GM18520 (cell line): ENCODE results near the gene RTN4R.

Source experiments
- ATAC-seq: cut with Tn5 transposase; IDR thresholded peaks from one replicate; pipeline ENCODE4 v1.9.1; 2021; ENCODE audit not compliant: unreplicated experiment

The RTN4R gene

GRCh38 chr22:20258584-20259326, 9.4 kb downstream of the RTN4R start:
- ATAC-seq = no peak

- no peak for ATAC-seq
Observed at GRCh38 chr22:20258021-20258299, 10.2 kb downstream of the RTN4R start.

- ATAC-seq = no peak
Observed at GRCh38 chr22:20257212-20258020, 10.7 kb downstream of the RTN4R start.

- ATAC-seq = no peak
Observed at GRCh38 chr22:20256551-20257211, 11.4 kb downstream of the RTN4R start.

- no peak for ATAC-seq
Observed at GRCh38 chr22:20256027-20256426, 12.1 kb downstream of the RTN4R start.

GRCh38 chr22:20254975-20255946, 12.9 kb downstream of the RTN4R start:
- no peak for ATAC-seq

- no peak for ATAC-seq
Observed at GRCh38 chr22:20253161-20253560, 15.0 kb downstream of the RTN4R start.

GRCh38 chr22:20251981-20252380, 16.1 kb downstream of the RTN4R start:
- no peak for ATAC-seq

GRCh38 chr22:20251491-20251890, 16.6 kb downstream of the RTN4R start:
- ATAC-seq = no peak

- no peak for ATAC-seq
Observed at GRCh38 chr22:20249797-20250354, 18.2 kb downstream of the RTN4R start.

GRCh38 chr22:20248461-20248978, 19.6 kb downstream of the RTN4R start:
- no peak for ATAC-seq

GRCh38 chr22:20247608-20248171, 20.4 kb downstream of the RTN4R start:
- ATAC-seq = no peak

- ATAC-seq = no peak
Observed at GRCh38 chr22:20247010-20247505, 21.1 kb downstream of the RTN4R start.

GRCh38 chr22:20246368-20247009, 21.6 kb downstream of the RTN4R start:
- no peak for ATAC-seq

- ATAC-seq = no peak
Observed at GRCh38 chr22:20245577-20246367, 22.3 kb downstream of the RTN4R start.

GRCh38 chr22:20244691-20245576, 23.2 kb downstream of the RTN4R start:
- ATAC-seq = no peak

GRCh38 chr22:20244250-20244648, 23.9 kb downstream of the RTN4R start:
- ATAC-seq = no peak
